Inflammatory macrophage treated with lipopolysaccharide for 1 hour (primary cell): ENCODE results near the gene CPXM2.
A peak's percentile ranks its signal among the peaks of the same experiment; 100 is the strongest.

Source experiments
- DNase-seq, 2 donors: peaks; one replicate each; pipeline ENCODE4 v3.0.0-alpha.2; 2020 to 2022

Gene CPXM2

DNA sequence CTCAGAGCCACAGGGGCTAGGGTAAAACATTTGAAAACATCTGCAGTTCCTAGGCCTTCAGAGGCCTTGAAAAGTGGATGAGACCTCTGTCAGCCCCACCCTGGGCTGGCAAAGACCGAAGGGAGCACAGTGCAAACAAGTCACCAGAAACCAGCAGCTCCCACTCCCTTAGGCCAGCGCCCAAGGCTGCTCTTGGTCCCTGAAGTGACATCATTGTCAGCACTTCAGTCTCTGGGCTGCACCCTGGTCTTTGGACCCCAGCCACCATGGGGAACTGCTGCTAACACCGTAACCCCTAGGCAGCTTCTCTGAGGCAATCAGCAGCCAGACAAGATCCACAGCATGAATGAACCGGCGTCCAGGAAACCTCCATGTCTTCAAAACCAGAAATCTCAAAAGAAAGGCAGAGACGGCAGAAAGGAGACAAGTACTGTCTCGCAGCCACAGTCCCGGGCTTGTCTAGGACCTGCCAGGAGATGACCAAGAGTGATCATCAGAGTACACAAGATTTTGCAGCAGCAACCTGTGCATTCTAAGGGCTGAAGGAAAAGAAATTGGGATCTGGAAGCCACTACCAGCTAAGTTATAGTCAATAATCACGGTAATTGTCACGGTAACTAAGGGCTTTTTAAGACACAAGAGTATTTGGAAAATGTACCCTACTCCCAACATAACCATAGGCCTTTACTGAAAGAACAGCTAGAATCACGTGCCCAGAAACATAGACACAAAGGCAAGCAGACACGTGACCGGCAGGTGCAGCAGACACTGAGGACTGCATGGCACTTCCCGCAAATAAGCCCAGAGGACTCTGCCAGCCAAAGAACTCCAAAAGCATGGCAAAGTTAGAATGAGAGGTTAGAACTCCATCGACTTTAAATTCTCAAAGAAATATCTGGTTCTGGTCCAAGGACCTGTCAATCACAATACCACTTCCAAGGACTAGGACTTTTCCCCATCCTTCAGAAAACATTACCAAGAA lies 23.3 kb downstream of the CPXM2 start:
- no peak for DNase-seq

- no peak for DNase-seq
Measured at GRCh38 chr10:123865880-123866279, 25.7 kb downstream of the CPXM2 start.

GRCh38 chr10:123865350-123865749 lies 26.3 kb downstream of the CPXM2 start:
- no peak for DNase-seq

DNA sequence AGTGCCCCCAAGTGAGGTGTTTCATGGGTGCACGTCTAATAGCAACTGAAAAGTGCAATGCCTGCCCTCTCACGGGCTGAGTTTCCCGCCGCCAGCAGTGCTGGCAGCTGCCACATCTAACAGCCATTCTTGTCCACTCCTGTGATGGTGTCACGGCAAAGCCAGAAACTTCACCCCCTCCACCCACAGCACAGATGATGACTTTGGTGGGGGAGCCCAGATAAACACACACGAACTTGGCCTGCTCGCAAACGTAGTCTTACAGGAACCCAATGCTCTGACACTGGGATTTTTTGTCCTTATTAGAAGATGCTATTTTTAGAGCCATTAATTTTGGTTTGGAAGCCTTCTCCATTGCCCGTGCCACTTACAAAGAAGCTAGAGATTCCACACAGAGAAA lies 26.7 kb downstream of the CPXM2 start:
- no peak for DNase-seq

GRCh38 chr10:123863721-123864482 lies 27.7 kb downstream of the CPXM2 start:
- DNase-seq, result no peak

- no peak for DNase-seq
Measured at GRCh38 chr10:123863183-123863575, 28.4 kb downstream of the CPXM2 start.

GRCh38 chr10:123862421-123863182 lies 29.0 kb downstream of the CPXM2 start:
- DNase-seq, result no peak

- DNase-seq, result no peak
Measured at GRCh38 chr10:123860856-123861255, 30.8 kb downstream of the CPXM2 start.

DNA sequence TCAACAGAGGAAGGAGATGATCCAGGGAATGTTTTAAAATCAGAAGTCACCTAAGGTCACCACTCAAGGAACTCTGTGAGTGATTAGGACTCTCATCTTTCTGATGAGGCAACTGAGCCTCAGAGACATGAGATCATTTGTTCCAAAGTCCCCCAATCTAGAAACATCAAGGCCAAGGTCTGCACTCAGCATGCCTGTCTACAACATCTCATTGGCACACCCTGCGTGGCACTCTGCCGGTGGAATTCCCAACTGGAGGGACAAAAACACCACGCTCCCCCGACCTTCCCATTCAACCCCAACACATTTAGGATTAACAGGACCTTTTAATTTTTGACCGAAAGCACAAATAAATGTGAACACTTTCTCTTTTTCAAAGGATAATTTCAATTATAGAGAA lies 31.4 kb downstream of the CPXM2 start:
- no peak for DNase-seq

GRCh38 chr10:123859653-123860050 lies 32.0 kb downstream of the CPXM2 start:
- DNase-seq, result no peak

GRCh38 chr10:123858907-123859652 lies 32.5 kb downstream of the CPXM2 start:
- no peak for DNase-seq

- DNase-seq, result no peak
Measured at GRCh38 chr10:123858077-123858681, 33.4 kb downstream of the CPXM2 start.

GRCh38 chr10:123857616-123858015 lies 34.0 kb downstream of the CPXM2 start:
- no peak for DNase-seq

DNA sequence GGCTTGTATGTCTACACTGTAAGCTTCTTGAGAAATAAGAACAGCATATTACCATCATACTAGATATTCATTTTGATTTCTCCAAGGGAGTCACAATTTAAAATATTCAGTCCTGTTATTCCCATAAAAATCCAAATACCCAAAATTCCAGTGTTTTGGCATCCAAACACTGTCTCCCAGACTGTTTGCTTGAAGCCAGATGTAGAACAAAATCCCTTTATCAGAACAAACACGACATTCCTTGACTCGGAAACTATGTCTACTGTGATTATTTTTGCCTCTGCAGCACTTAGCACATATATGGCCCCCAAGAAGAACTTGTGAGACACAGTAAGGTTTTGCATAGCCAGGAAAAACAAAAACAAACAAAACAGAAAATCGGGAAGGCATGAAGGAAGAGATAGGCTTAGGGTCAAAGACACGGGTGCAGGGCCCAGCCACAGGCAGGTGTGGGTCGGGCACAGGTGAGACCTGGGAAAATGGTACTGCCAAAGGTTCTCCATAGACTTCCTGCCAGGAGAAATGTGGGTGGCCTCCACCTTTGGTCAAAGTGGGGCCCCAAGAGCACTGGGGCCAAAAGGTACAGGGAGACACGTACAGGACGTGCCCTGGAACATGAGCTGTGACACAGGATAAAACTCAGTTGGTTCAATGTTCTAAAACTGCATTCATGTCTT lies 36.5 kb downstream of the CPXM2 start:
- DNase-seq, result no peak

- no peak for DNase-seq
Measured at GRCh38 chr10:123854498-123854897, 37.1 kb downstream of the CPXM2 start.

DNA sequence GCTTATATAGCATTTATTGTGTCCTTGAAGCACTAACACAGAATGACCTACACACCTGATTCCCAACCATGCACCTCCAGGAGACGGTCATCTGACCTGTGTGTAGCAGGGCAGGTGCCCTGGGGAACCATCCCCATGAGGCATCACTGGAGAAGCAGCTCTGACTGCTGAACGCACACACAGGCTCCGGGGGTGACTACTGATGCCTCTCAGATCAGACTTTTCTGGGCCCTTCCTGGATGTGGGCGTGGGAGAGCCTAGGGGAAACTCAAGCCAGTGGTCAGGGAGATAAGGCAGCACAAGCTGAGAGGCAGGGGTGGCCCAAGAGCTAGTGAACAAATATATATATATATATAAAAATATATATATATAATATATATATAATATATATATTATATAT lies 37.6 kb downstream of the CPXM2 start:
- DNase-seq, result no peak

- no peak for DNase-seq
Measured at GRCh38 chr10:123852411-123852951, 39.1 kb downstream of the CPXM2 start.

GRCh38 chr10:123848564-123849457 lies 42.8 kb downstream of the CPXM2 start:
- DNase-seq, result peak; percentile 5 to 34

DNA sequence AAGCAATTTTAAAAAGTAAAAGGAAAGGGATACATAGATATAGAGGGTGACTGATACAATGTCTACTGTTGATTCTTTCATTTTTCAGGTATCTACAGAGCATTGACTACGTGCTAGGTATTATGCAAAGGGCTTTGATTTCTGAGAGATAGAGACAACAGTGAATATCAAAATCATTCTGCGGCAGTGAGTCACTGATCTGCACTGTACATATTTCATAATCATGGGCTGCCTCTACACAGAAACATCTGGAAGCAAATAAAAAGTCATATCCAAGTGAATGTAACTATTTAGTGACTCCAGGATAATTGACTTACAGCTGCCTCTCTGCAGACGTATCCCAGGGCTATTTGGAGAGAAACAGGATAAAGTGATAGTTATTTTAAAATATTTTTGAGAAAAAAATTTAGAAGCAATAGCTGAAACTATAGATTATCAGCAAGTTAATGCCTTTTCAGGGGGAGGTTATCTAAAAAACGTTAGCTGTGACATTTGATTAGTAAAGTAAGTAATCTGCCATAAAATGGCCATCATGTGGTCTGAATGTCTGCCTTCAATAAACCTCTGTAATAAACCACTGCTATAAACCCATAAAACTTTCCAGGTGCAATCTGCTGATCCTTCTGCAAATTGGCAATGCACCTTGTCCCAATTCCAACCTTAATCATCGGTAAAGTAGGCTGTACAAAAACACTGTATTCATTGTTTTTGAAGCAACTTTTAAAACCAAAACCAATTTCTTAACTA lies 43.7 kb downstream of the CPXM2 start:
- no peak for DNase-seq
